GM19238 (cell line): ENCODE results near the gene FILIP1L.

Experiments
- DNase-seq: peaks from one replicate; pipeline ENCODE4 v3.0.0; 2011; ENCODE audit warnings: low spot score; ENCODE audit not compliant: insufficient read length

FILIP1L gene

GRCh38 chr3:100010087-100010417 lies 104.2 kb downstream of the FILIP1L start:
- DNase-seq, result no peak

- no peak for DNase-seq
Measured at GRCh38 chr3:100009276-100010086, 104.8 kb downstream of the FILIP1L start.

- no peak for DNase-seq
Measured at GRCh38 chr3:100008081-100008698, 106.1 kb downstream of the FILIP1L start.

GRCh38 chr3:100007313-100007712 lies 107.0 kb downstream of the FILIP1L start:
- no peak for DNase-seq

GRCh38 chr3:100006570-100007271 lies 107.6 kb downstream of the FILIP1L start:
- DNase-seq, result no peak

- no peak for DNase-seq
Measured at GRCh38 chr3:100005665-100006393, 108.5 kb downstream of the FILIP1L start.

GRCh38 chr3:100004931-100005330 lies 109.4 kb downstream of the FILIP1L start:
- no peak for DNase-seq

- no peak for DNase-seq
Measured at GRCh38 chr3:100003609-100004503, 110.4 kb downstream of the FILIP1L start.

GRCh38 chr3:100002599-100003350 lies 111.5 kb downstream of the FILIP1L start:
- no peak for DNase-seq

- DNase-seq, result no peak
Measured at GRCh38 chr3:100001526-100002270, 112.6 kb downstream of the FILIP1L start.

- no peak for DNase-seq
Measured at GRCh38 chr3:100001083-100001482, 113.2 kb downstream of the FILIP1L start.

- DNase-seq, result no peak
Measured at GRCh38 chr3:99999536-99999935, 114.8 kb downstream of the FILIP1L start.

GRCh38 chr3:99997293-99997692 lies 117.0 kb downstream of the FILIP1L start:
- no peak for DNase-seq

- DNase-seq, result no peak
Measured at GRCh38 chr3:99990179-99990578, 124.1 kb downstream of the FILIP1L start.

GRCh38 chr3:99984668-99985067 lies 129.6 kb downstream of the FILIP1L start:
- DNase-seq, result no peak

- no peak for DNase-seq
Measured at GRCh38 chr3:99984139-99984538, 130.2 kb downstream of the FILIP1L start.

- no peak for DNase-seq
Measured at GRCh38 chr3:99982650-99983049, 131.7 kb downstream of the FILIP1L start.

GRCh38 chr3:99981138-99981537 lies 133.2 kb downstream of the FILIP1L start:
- DNase-seq, result no peak

- no peak for DNase-seq
Measured at GRCh38 chr3:99980606-99981005, 133.7 kb downstream of the FILIP1L start.
